Measurements from ENCODE around the gene HECW1. TPM values are rescaled to one million over a fixed set of nuclear protein-coding genes. Genes with fewer than 3 reads are reported as not detected.

The HECW1 gene
- total RNA-seq, 1 donor = 2.9 TPM

GRCh38 chr7:43559171-43559945, 446.9 kb downstream of the HECW1 start:
- no peak for DNase-seq (ENCODE audit: insufficient read length, low spot score, missing footprints)
- no peak for TF ChIP-seq CTCF (IDR thresholded peaks at IDR 0.05; ENCODE audit: extremely low read depth, low read depth, low read length)

GRCh38 chr7:43559946-43560335, 447.5 kb downstream of the HECW1 start:
- Histone ChIP-seq H3K36me3 (ENCODE audit: insufficient read depth, low read length) (no peaks in the 10 kb centered on the region), H3K27me3 (ENCODE audit: insufficient read depth, low read length) (peaks cover 6% of the 10 kb centered on the region), H3K4me2 (ENCODE audit: insufficient read depth, low read length) (no peak overlapping the region), H4K20me1 (ENCODE audit: insufficient read depth, low read length) (no peaks in the 10 kb centered on the region), H3K27ac (ENCODE audit: low read depth, low read length) (no peak overlapping the region), H2AFZ (ENCODE audit: low read length) (no peak overlapping the region), H3K79me2 (ENCODE audit: insufficient read depth, low read length) (no peaks in the 10 kb centered on the region), H3K4me3 (ENCODE audit: insufficient read depth, low read length) (no peak overlapping the region), H3K9me3 (ENCODE audit: low read depth, low read length) (no peaks in the 10 kb centered on the region), H3K4me1 (ENCODE audit: insufficient read depth, low read length) (no peaks in the 10 kb centered on the region)
- TF ChIP-seq CTCF (IDR thresholded peaks at IDR 0.05; ENCODE audit: extremely low read depth, low read depth, low read length) = no peak
- no peak for DNase-seq (ENCODE audit: insufficient read length, low spot score, missing footprints)

More at GRCh38 chr7:43559171-43559945, 446.9 kb downstream of the HECW1 start:
- H3K27me3 ChIP-seq (ENCODE audit: insufficient read depth, low read length) = peaks cover 6% of the 10 kb centered on the region
- H3K4me1 ChIP-seq (ENCODE audit: insufficient read depth, low read length) = no peaks in the 10 kb centered on the region
- no peaks in the 10 kb centered on the region for H3K36me3 ChIP-seq (ENCODE audit: insufficient read depth, low read length)
- H3K27ac ChIP-seq (ENCODE audit: low read depth, low read length) = no peak overlapping the region
- H3K4me2 ChIP-seq (ENCODE audit: insufficient read depth, low read length) = no peak overlapping the region
- no peak overlapping the region for H2AFZ ChIP-seq (ENCODE audit: low read length)
- no peaks in the 10 kb centered on the region for H4K20me1 ChIP-seq (ENCODE audit: insufficient read depth, low read length)
- no peaks in the 10 kb centered on the region for H3K9me3 ChIP-seq (ENCODE audit: low read depth, low read length)
- H3K79me2 ChIP-seq (ENCODE audit: insufficient read depth, low read length) = no peaks in the 10 kb centered on the region
- H3K4me3 ChIP-seq (ENCODE audit: insufficient read depth, low read length) = no peak overlapping the region

- Histone ChIP-seq H3K4me1 (ENCODE audit: insufficient read depth, low read length) (no peaks in the 10 kb centered on the region), H4K20me1 (ENCODE audit: insufficient read depth, low read length) (no peaks in the 10 kb centered on the region), H3K36me3 (ENCODE audit: insufficient read depth, low read length) (no peaks in the 10 kb centered on the region), H3K4me3 (ENCODE audit: insufficient read depth, low read length) (no peak overlapping the region), H3K27me3 (ENCODE audit: insufficient read depth, low read length) (peaks cover 2% of the 10 kb centered on the region), H3K27ac (ENCODE audit: low read depth, low read length) (no peak overlapping the region), H2AFZ (ENCODE audit: low read length) (no peak overlapping the region), H3K4me2 (ENCODE audit: insufficient read depth, low read length) (no peak overlapping the region), H3K79me2 (ENCODE audit: insufficient read depth, low read length) (no peaks in the 10 kb centered on the region), H3K9me3 (ENCODE audit: low read depth, low read length) (no peaks in the 10 kb centered on the region)
- TF ChIP-seq CTCF (IDR thresholded peaks at IDR 0.05; ENCODE audit: extremely low read depth, low read depth, low read length) = no peak
- no peak for DNase-seq (ENCODE audit: insufficient read length, low spot score, missing footprints)
These were observed 448.4 kb downstream of the HECW1 start for GRCh38 chr7:43560742-43561330.

GRCh38 chr7:43562383-43562782, 449.9 kb downstream of the HECW1 start:
- Histone ChIP-seq H2AFZ (ENCODE audit: low read length) (no peak overlapping the region), H3K79me2 (ENCODE audit: insufficient read depth, low read length) (no peaks in the 10 kb centered on the region), H3K36me3 (ENCODE audit: insufficient read depth, low read length) (no peaks in the 10 kb centered on the region), H3K9me3 (ENCODE audit: low read depth, low read length) (no peaks in the 10 kb centered on the region), H4K20me1 (ENCODE audit: insufficient read depth, low read length) (no peaks in the 10 kb centered on the region), H3K4me1 (ENCODE audit: insufficient read depth, low read length) (no peaks in the 10 kb centered on the region), H3K27ac (ENCODE audit: low read depth, low read length) (no peak overlapping the region), H3K4me3 (ENCODE audit: insufficient read depth, low read length) (no peak overlapping the region), H3K4me2 (ENCODE audit: insufficient read depth, low read length) (no peak overlapping the region), H3K27me3 (ENCODE audit: insufficient read depth, low read length) (no peaks in the 10 kb centered on the region)
- DNase-seq (ENCODE audit: insufficient read length, low spot score, missing footprints) = no peak
- TF ChIP-seq CTCF (IDR thresholded peaks at IDR 0.05; ENCODE audit: extremely low read depth, low read depth, low read length) = no peak
